ENCODE data around the gene CCDC149.

The CCDC149 gene

GRCh38 chr4:24781999-24782745, 130.7 kb downstream of the CCDC149 start:
- Histone ChIP-seq H3K36me3 (ENCODE audit: control insufficient read depth in 4 of 4, insufficient read depth in 4 of 4, low read length in 3 of 4) (no peaks in the 10 kb centered on the region), H3K4me3 (ENCODE audit: control insufficient read depth in 1 of 7, extremely low read depth in 1 of 7, insufficient read depth in 4 of 7, low read depth in 2 of 7, low read length in 6 of 7) (no peak overlapping the region), H3K4me1 (ENCODE audit: control extremely low read depth in 1 of 4, control insufficient read depth in 4 of 4, insufficient read depth in 4 of 4, low read length in 3 of 4) (no peaks in the 10 kb centered on the region), H3K9me3 (ENCODE audit: control extremely low read depth in 1 of 5, control insufficient read depth in 4 of 5, insufficient read depth in 2 of 5, low read depth in 1 of 5, low read length in 4 of 5) (peaks cover 0 to 2% (median 0%) of the 10 kb centered on the region in 5 experiments), H3K27me3 (replicated peaks in 2 of 5; ENCODE audit: control insufficient read depth in 4 of 5, insufficient read depth in 5 of 5, low read length in 4 of 5) (peaks cover 0 to 5% (median 0%) of the 10 kb centered on the region in 5 experiments), H3K27ac (ENCODE audit: insufficient read depth in 1 of 2, low read depth in 1 of 2, low read length in 2 of 2, poor library complexity in 1 of 2, severe bottlenecking in 2 of 2) (no peak overlapping the region)
- ChIA-PET CTCF (no interaction called here), POLR2A (no interaction called here)
- DNase-seq, result no peak
- WGBS (ENCODE audit: insufficient coverage), result 95% methylated on average over 2 of the region's 6 CpGs

DNA sequence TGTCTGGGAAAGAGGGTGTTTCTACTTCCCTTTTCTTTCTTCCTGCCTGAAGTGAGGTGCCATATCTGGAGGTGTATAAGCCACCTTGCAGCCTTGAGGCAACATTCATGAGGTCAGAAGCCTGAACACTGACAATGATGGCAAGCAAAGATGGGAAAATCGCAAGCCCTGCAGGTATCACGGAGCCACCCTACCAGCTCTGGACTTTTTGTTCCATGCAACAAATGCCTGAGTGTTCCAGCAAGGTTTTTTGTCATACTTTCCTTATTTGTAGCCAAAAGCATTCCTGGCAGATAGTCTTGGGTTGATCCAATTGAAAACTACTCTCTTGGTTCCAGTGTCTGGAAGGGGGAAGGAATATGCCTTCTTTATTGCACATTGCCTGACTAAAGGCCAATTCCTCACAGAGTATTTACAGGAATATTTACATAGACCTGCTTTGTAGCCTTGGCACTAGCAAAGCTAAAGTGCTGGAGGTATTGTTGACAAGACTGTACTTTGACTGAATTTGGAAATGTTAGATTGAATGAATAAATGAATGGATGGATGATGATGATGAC, 131.8 kb downstream of the CCDC149 start:
- peaks cover 0 to under 1% (median 0%) of the 10 kb centered on the region in 5 experiments for H3K9me3 ChIP-seq (ENCODE audit: control extremely low read depth in 1 of 5, control insufficient read depth in 4 of 5, insufficient read depth in 2 of 5, low read depth in 1 of 5, low read length in 4 of 5)
- H3K36me3 ChIP-seq (ENCODE audit: control insufficient read depth in 4 of 4, insufficient read depth in 4 of 4, low read length in 3 of 4), result no peaks in the 10 kb centered on the region
- no peak for DNase-seq
- H3K4me3 ChIP-seq (ENCODE audit: control insufficient read depth in 1 of 7, extremely low read depth in 1 of 7, insufficient read depth in 4 of 7, low read depth in 2 of 7, low read length in 6 of 7), result no peak overlapping the region
- 96% methylated on average over 2 of the region's 2 CpGs for WGBS (ENCODE audit: insufficient coverage)
- ChIA-PET CTCF (no interaction called here), POLR2A (no interaction called here)
- H3K27me3 ChIP-seq (replicated peaks in 2 of 5; ENCODE audit: control insufficient read depth in 4 of 5, insufficient read depth in 5 of 5, low read length in 4 of 5), result peaks cover 0 to 5% (median 0%) of the 10 kb centered on the region in 5 experiments
- H3K27ac ChIP-seq (ENCODE audit: insufficient read depth in 1 of 2, low read depth in 1 of 2, low read length in 2 of 2, poor library complexity in 1 of 2, severe bottlenecking in 2 of 2), result no peak overlapping the region
- no peaks in the 10 kb centered on the region for H3K4me1 ChIP-seq (ENCODE audit: control extremely low read depth in 1 of 4, control insufficient read depth in 4 of 4, insufficient read depth in 4 of 4, low read length in 3 of 4)

DNA sequence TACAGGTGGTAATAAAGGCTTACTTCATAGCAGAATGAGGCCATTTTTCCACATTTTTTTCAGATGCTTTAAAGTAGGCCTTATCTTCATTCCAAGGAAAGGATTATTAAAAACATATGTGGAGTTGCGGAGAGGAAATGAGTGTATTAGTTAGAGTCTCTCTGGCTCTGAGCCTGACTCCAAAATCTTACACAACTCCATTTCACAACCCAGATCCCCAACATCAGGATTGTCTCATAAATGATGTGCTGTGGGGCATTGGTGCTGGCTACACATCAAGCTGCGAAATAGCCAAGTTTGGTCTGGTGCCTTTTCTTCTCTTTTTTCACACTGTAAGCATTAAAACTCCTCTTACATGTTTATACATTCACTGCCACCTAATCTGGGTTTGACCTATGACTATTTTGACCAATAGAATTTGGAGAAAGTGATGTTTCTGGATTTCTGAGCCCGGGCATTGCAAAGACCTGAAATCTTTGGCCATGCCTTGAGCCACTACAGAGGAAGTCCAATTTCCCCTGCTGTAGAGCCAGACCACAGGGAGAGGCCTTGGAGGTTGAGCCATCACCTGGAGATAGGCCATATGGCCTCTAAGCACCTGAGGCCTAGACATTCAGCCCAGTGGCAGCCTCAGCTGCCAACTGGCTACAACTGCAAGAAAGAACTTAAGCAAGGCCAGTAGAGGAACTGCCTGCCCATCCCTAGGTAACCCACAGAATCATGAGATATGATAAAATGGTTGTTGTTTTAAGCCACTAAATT, 134.2 kb downstream of the CCDC149 start:
- ChIA-PET POLR2A (no interaction called here), CTCF (interaction anchor here (1.2 kb wide), 1 partner anchor 10 kb away, joined by 3 read pairs; no protein-coding TSS in a partner anchor)
- Histone ChIP-seq H3K27me3 (replicated peaks in 2 of 5; ENCODE audit: control insufficient read depth in 4 of 5, insufficient read depth in 5 of 5, low read length in 4 of 5) (peaks cover 0 to 5% (median 0%) of the 10 kb centered on the region in 5 experiments), H3K9me3 (ENCODE audit: control extremely low read depth in 1 of 5, control insufficient read depth in 4 of 5, insufficient read depth in 2 of 5, low read depth in 1 of 5, low read length in 4 of 5) (no peaks in the 10 kb centered on the region), H3K27ac (ENCODE audit: insufficient read depth in 1 of 2, low read depth in 1 of 2, low read length in 2 of 2, poor library complexity in 1 of 2, severe bottlenecking in 2 of 2) (no peak overlapping the region), H3K36me3 (ENCODE audit: control insufficient read depth in 4 of 4, insufficient read depth in 4 of 4, low read length in 3 of 4) (no peaks in the 10 kb centered on the region), H3K4me3 (ENCODE audit: control insufficient read depth in 1 of 7, extremely low read depth in 1 of 7, insufficient read depth in 4 of 7, low read depth in 2 of 7, low read length in 6 of 7) (no peak overlapping the region), H3K4me1 (ENCODE audit: control extremely low read depth in 1 of 4, control insufficient read depth in 4 of 4, insufficient read depth in 4 of 4, low read length in 3 of 4) (no peaks in the 10 kb centered on the region)
- DNase-seq, result no peak
- 0% methylated on average over 1 of the region's 3 CpGs for WGBS (ENCODE audit: insufficient coverage)

GRCh38 chr4:24777536-24778463, 135.0 kb downstream of the CCDC149 start:
- CTCF ChIA-PET, result no interaction called here
- Histone ChIP-seq H3K36me3 (ENCODE audit: control insufficient read depth in 4 of 4, insufficient read depth in 4 of 4, low read length in 3 of 4) (no peaks in the 10 kb centered on the region), H3K27ac (ENCODE audit: insufficient read depth in 1 of 2, low read depth in 1 of 2, low read length in 2 of 2, poor library complexity in 1 of 2, severe bottlenecking in 2 of 2) (no peak overlapping the region), H3K27me3 (replicated peaks in 2 of 5; ENCODE audit: control insufficient read depth in 4 of 5, insufficient read depth in 5 of 5, low read length in 4 of 5) (peaks cover 0 to 5% (median 0%) of the 10 kb centered on the region in 5 experiments), H3K9me3 (ENCODE audit: control extremely low read depth in 1 of 5, control insufficient read depth in 4 of 5, insufficient read depth in 2 of 5, low read depth in 1 of 5, low read length in 4 of 5) (no peaks in the 10 kb centered on the region), H3K4me1 (ENCODE audit: control extremely low read depth in 1 of 4, control insufficient read depth in 4 of 4, insufficient read depth in 4 of 4, low read length in 3 of 4) (no peaks in the 10 kb centered on the region), H3K4me3 (ENCODE audit: control insufficient read depth in 1 of 7, extremely low read depth in 1 of 7, insufficient read depth in 4 of 7, low read depth in 2 of 7, low read length in 6 of 7) (no peak overlapping the region)
- POLR2A ChIA-PET, result no interaction called here
- 79% methylated on average over 6 of the region's 11 CpGs for WGBS (ENCODE audit: insufficient coverage)
- no peak for DNase-seq

DNA sequence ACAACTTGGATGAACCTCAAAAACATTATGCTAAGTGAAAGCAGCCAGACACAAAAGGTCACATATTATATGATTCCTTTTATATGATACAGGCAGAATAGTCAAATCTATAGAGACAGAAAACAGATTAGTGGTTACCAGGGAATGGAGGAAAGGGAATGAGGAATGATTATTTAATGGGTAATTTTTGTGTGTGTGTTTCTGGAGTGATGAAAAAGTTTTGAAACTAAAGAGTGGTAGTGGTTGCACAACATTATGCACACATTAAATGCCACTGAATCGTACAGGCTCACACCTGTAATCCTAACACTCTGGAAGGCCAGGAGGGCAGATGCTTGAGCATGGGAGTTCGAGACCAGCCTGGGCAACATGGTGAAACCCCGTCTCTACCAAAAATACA, 137.1 kb downstream of the CCDC149 start:
- H3K4me3 ChIP-seq (ENCODE audit: control insufficient read depth in 1 of 7, extremely low read depth in 1 of 7, insufficient read depth in 4 of 7, low read depth in 2 of 7, low read length in 6 of 7), result no peak overlapping the region
- no peaks in the 10 kb centered on the region for H3K9me3 ChIP-seq (ENCODE audit: control extremely low read depth in 1 of 5, control insufficient read depth in 4 of 5, insufficient read depth in 2 of 5, low read depth in 1 of 5, low read length in 4 of 5)
- CTCF ChIA-PET, result no interaction called here
- no peak overlapping the region for H3K27ac ChIP-seq (ENCODE audit: insufficient read depth in 1 of 2, low read depth in 1 of 2, low read length in 2 of 2, poor library complexity in 1 of 2, severe bottlenecking in 2 of 2)
- no peaks in the 10 kb centered on the region for H3K4me1 ChIP-seq (ENCODE audit: control extremely low read depth in 1 of 4, control insufficient read depth in 4 of 4, insufficient read depth in 4 of 4, low read length in 3 of 4)
- WGBS (ENCODE audit: insufficient coverage), result 100% methylated on average over 3 of the region's 3 CpGs
- H3K36me3 ChIP-seq (ENCODE audit: control insufficient read depth in 4 of 4, insufficient read depth in 4 of 4, low read length in 3 of 4), result no peaks in the 10 kb centered on the region
- H3K27me3 ChIP-seq (replicated peaks in 2 of 5; ENCODE audit: control insufficient read depth in 4 of 5, insufficient read depth in 5 of 5, low read length in 4 of 5), result peaks cover 0 to 2% (median 0%) of the 10 kb centered on the region in 5 experiments
- POLR2A ChIA-PET, result no interaction called here
- no peak for DNase-seq

DNA sequence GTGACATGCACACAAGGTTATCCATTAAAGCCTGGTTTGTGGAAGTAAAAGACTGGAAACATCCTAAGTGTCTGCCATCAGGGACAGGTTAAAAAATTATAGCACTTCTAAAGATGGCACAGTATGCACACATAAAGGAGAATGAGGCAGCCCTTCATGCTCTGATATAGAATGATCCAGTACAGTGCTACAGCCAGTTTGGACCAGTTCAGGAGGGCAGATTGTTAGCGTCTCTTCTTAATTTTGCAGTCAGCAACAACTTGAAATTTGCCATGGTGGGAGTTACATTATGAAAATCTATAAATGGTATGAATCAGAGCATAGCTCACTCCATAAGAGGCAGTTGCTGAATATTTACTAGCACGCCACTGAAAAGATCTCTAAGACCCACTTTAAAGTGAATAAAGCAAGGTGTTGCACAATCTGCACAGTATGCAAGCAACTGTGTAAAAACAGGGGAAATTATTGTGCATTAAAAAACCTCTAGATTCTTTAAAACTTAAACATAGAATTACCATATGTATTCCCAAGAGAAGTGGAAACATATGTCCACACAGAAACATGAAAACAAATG, 137.7 kb downstream of the CCDC149 start:
- CTCF ChIA-PET, result no interaction called here
- 100% methylated on average over 2 of the region's 2 CpGs for WGBS (ENCODE audit: insufficient coverage)
- DNase-seq, result no peak
- POLR2A ChIA-PET, result no interaction called here
- Histone ChIP-seq H3K27me3 (replicated peaks in 2 of 5; ENCODE audit: control insufficient read depth in 4 of 5, insufficient read depth in 5 of 5, low read length in 4 of 5) (peaks cover 0 to 2% (median 0%) of the 10 kb centered on the region in 5 experiments), H3K27ac (ENCODE audit: insufficient read depth in 1 of 2, low read depth in 1 of 2, low read length in 2 of 2, poor library complexity in 1 of 2, severe bottlenecking in 2 of 2) (no peak overlapping the region), H3K9me3 (ENCODE audit: control extremely low read depth in 1 of 5, control insufficient read depth in 4 of 5, insufficient read depth in 2 of 5, low read depth in 1 of 5, low read length in 4 of 5) (no peaks in the 10 kb centered on the region), H3K4me1 (ENCODE audit: control extremely low read depth in 1 of 4, control insufficient read depth in 4 of 4, insufficient read depth in 4 of 4, low read length in 3 of 4) (no peaks in the 10 kb centered on the region), H3K36me3 (ENCODE audit: control insufficient read depth in 4 of 4, insufficient read depth in 4 of 4, low read length in 3 of 4) (no peaks in the 10 kb centered on the region), H3K4me3 (ENCODE audit: control insufficient read depth in 1 of 7, extremely low read depth in 1 of 7, insufficient read depth in 4 of 7, low read depth in 2 of 7, low read length in 6 of 7) (no peak overlapping the region)
